Esophagus muscularis mucosa (tissue), 3 donors: ENCODE results near the gene PDGFA.

Experiments used
- CTCF ChIP-seq, 3 experiments: fragments of 200-600 bp in 2 of 3; fragments of 450-650 bp in 1 of 3; sonication (generic) in 2 of 3; IDR thresholded peaks; one replicate each; pipeline ENCODE4 v1.5.1; 2017 to 2019; ENCODE audit warnings: antibody characterized with exemption in 3 of 3, mild to moderate bottlenecking in 2 of 3, moderate library complexity in 1 of 3
- POLR2A ChIP-seq: fragments of 450-650 bp; IDR thresholded peaks from one replicate; pipeline ENCODE4 v1.6.1; 2017; ENCODE audit warnings: antibody characterized with exemption, moderate library complexity, mild to moderate bottlenecking, low read depth
- POLR2AphosphoS5 ChIP-seq, 2 donors: sonication (generic); formaldehyde crosslinking; IDR thresholded peaks; one replicate each; pipeline ENCODE4 v1.6.1; 2017; ENCODE audit warnings: antibody characterized with exemption in 2 of 2

GRCh38 chr7:511476-512145 lies 8.0 kb downstream of the PDGFA start:
- TF ChIP-seq CTCF (IDR thresholded peaks at IDR 0.05) (no peak), POLR2AphosphoS5 (IDR thresholded peaks at IDR 0.05) (no peak), POLR2A (no peak)
